WTC11 (cell line): ENCODE measurements around the gene ICA1L. TPM values are rescaled to one million over a fixed set of nuclear protein-coding genes. Genes with fewer than 3 reads are reported as not detected.

Experiments
- ATAC-seq: fragments of 200-7000 bp; cut with Tn5 transposase; 2 replicates; pipeline ENCODE4 v1.10.0; 2021; ENCODE audit warnings: mild to moderate bottlenecking, moderate library complexity
- CTCF ChIA-PET: fragments of 300-600 bp; sonication (Branson Sonifier 250); formaldehyde crosslinking; loops from one replicate; lab custom pipeline; 2021; ENCODE audit warnings: antibody characterized with exemption; lab: Charles Lee
- POLR2A ChIA-PET: fragments of 350-600 bp; sonication (Branson Sonifier 250); formaldehyde crosslinking; loops from one replicate; lab custom pipeline; 2021; ENCODE audit warnings: antibody characterized with exemption; lab: Charles Lee
- DNase-seq: peaks from one replicate; pipeline ENCODE4 v3.0.0; 2021; ENCODE audit warnings: low spot score
- H3K27ac Mint-ChIP-seq: 2 replicates; pipeline ENCODE4 v1.8.0; 2021; ENCODE audit warnings: mixed read lengths
- H3K27me3 Mint-ChIP-seq: 2 replicates; pipeline ENCODE4 v1.8.0; 2021; ENCODE audit warnings: low read depth, mild to moderate bottlenecking, moderate library complexity, mixed read lengths
- H3K36me3 Mint-ChIP-seq: 2 replicates; pipeline ENCODE4 v1.8.0; 2021; ENCODE audit warnings: mixed read lengths
- H3K4me1 Mint-ChIP-seq: 2 replicates; pipeline ENCODE4 v1.8.0; 2022; ENCODE audit warnings: mixed read lengths
- H3K4me3 Mint-ChIP-seq: 2 replicates; pipeline ENCODE4 v1.8.0; 2021; ENCODE audit warnings: mild to moderate bottlenecking, moderate library complexity, mixed read lengths
- H3K9me3 Mint-ChIP-seq: 2 replicates; pipeline ENCODE4 v1.8.0; 2021; ENCODE audit warnings: mixed read lengths
- AR ChIP-seq: fragments of 250-450 bp; sonication (Bioruptor Pico); IDR thresholded peaks from 2 replicates; pipeline ENCODE4 v1.9.0; 2021; ENCODE audit warnings: mild to moderate bottlenecking
- ATF1 ChIP-seq: sonication (generic); formaldehyde crosslinking; IDR thresholded peaks from 2 replicates; pipeline ENCODE4 v1.8.1; 2023; ENCODE audit warnings: mild to moderate bottlenecking, moderate library complexity, missing genetic modification reagents
- CBFB ChIP-seq: sonication (generic); formaldehyde crosslinking; IDR thresholded peaks from 2 replicates; pipeline ENCODE4 v1.8.1; 2022; ENCODE audit warnings: mild to moderate bottlenecking, low read depth, missing genetic modification reagents
- EMX1 ChIP-seq: fragments of 250-450 bp; sonication (Bioruptor Pico); IDR thresholded peaks from 2 replicates; pipeline ENCODE4 v1.8.0; 2021; ENCODE audit warnings: mild to moderate bottlenecking
- ESRRA ChIP-seq: sonication (generic); formaldehyde crosslinking; IDR thresholded peaks from 2 replicates; pipeline ENCODE4 v1.8.1; 2022; ENCODE audit warnings: mild to moderate bottlenecking, missing genetic modification reagents, borderline replicate concordance
- FOXJ3 ChIP-seq: sonication (generic); formaldehyde crosslinking; IDR thresholded peaks from 2 replicates; pipeline ENCODE4 v1.9.0; 2021; ENCODE audit warnings: missing genetic modification reagents, mild to moderate bottlenecking, borderline replicate concordance
- FOXK1 ChIP-seq: sonication (generic); formaldehyde crosslinking; IDR thresholded peaks from 2 replicates; pipeline ENCODE4 v1.8.0; 2022; ENCODE audit warnings: mild to moderate bottlenecking, moderate library complexity, missing genetic modification reagents
- MAX ChIP-seq: sonication (generic); formaldehyde crosslinking; IDR thresholded peaks from 2 replicates; pipeline ENCODE4 v1.8.0; 2022; ENCODE audit warnings: mild to moderate bottlenecking, missing genetic modification reagents
- NFE2L1 ChIP-seq: sonication (generic); formaldehyde crosslinking; IDR thresholded peaks from 2 replicates; pipeline ENCODE4 v1.8.1; 2023; ENCODE audit warnings: missing genetic modification reagents
- OVOL2 ChIP-seq: fragments of 250-450 bp; sonication (Bioruptor Pico); IDR thresholded peaks from 2 replicates; pipeline ENCODE4 v1.9.0; 2021; ENCODE audit warnings: mild to moderate bottlenecking, borderline replicate concordance
- RELA ChIP-seq: sonication (generic); formaldehyde crosslinking; IDR thresholded peaks from 2 replicates; pipeline ENCODE4 v1.8.1; 2022; ENCODE audit warnings: missing genetic modification reagents, mild to moderate bottlenecking, borderline replicate concordance
- RORB ChIP-seq: fragments of 250-450 bp; sonication (Bioruptor Pico); IDR thresholded peaks from 2 replicates; pipeline ENCODE4 v1.9.0; 2021; ENCODE audit warnings: mild to moderate bottlenecking
- TEAD4 ChIP-seq: sonication (generic); formaldehyde crosslinking; IDR thresholded peaks from 2 replicates; pipeline ENCODE4 v1.8.0; 2022; ENCODE audit warnings: mild to moderate bottlenecking, missing genetic modification reagents
- USF2 ChIP-seq: sonication (generic); formaldehyde crosslinking; IDR thresholded peaks from 2 replicates; pipeline ENCODE4 v1.8.1; 2023; ENCODE audit warnings: mild to moderate bottlenecking, missing genetic modification reagents, moderate library complexity
- ZNF121 ChIP-seq: sonication (generic); formaldehyde crosslinking; IDR thresholded peaks from 2 replicates; pipeline ENCODE4 v1.8.0; 2023; ENCODE audit warnings: missing genetic modification reagents
- ZNF219 ChIP-seq: sonication (generic); formaldehyde crosslinking; IDR thresholded peaks from 2 replicates; pipeline ENCODE4 v1.8.0; 2023; ENCODE audit warnings: missing genetic modification reagents, mild to moderate bottlenecking, borderline replicate concordance
- ZNF232 ChIP-seq: sonication (generic); formaldehyde crosslinking; IDR thresholded peaks from 2 replicates; pipeline ENCODE4 v1.8.0; 2022; ENCODE audit warnings: mild to moderate bottlenecking, missing genetic modification reagents
- ZNF671 ChIP-seq: fragments of 250-450 bp; sonication (Bioruptor Pico); IDR thresholded peaks from 2 replicates; pipeline ENCODE4 v1.8.0; 2021; ENCODE audit warnings: mild to moderate bottlenecking
- total RNA-seq: library from RNA; stranded (reverse); gene quantifications from 3 replicates; pipeline ENCODE4 v1.2.3, GENCODE V29; 2021
- TF ChIP-seq, protein P1 (sequence below): sonication (generic); formaldehyde crosslinking; conservative IDR thresholded peaks from 2 replicates; pipeline ENCODE4 v1.8.1; 2023; ENCODE audit warnings: mild to moderate bottlenecking, low read depth, missing genetic modification reagents, moderate library complexity
- TF ChIP-seq, protein P2 (sequence below): fragments of 250-450 bp; sonication (Bioruptor Pico); IDR thresholded peaks from 2 replicates; pipeline ENCODE4 v1.8.0; 2021; ENCODE audit warnings: mild to moderate bottlenecking
- TF ChIP-seq, protein P3 (sequence below): sonication (generic); formaldehyde crosslinking; IDR thresholded peaks from 2 replicates; pipeline ENCODE4 v1.8.1; 2022; ENCODE audit warnings: missing genetic modification reagents, borderline replicate concordance
- TF ChIP-seq, protein P4 (sequence below): sonication (generic); formaldehyde crosslinking; IDR thresholded peaks from 2 replicates; pipeline ENCODE4 v1.8.0; 2022; ENCODE audit warnings: mild to moderate bottlenecking, missing genetic modification reagents

ICA1L gene
- total RNA-seq, 1 experiment from 2014 or later, result 3.1 TPM

DNA sequence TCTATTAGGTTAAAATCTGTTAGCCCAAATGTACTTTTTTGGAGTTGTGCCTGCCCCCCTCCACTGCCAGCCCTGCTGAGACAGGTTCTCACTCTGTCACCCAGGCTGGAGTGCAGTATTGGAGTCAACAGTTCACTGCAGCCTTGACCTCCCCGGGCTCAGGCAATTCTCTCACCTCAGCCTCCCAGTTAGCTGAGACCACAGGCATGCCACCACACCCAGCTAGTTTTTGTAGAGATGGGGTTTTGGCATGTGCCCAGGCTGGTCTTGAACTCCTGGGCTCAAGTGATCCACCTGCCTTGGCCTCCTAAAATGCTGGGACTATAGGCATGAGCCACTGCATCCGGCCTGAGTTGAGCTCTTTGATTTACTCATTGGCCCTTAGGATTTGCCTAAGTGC lies 110.7 kb downstream of the ICA1L start:
- ATAC-seq (no peak), DNase-seq (no peak)
- Mint-ChIP-seq H3K36me3 (peaks cover 23% of the 10 kb centered on the region), H3K27me3 (no peaks in the 10 kb centered on the region), H3K4me3 (no peak overlapping the region), H3K4me1 (no peaks in the 10 kb centered on the region), H3K27ac (no peak overlapping the region), H3K9me3 (no peaks in the 10 kb centered on the region)
- ChIA-PET CTCF (no interaction called here), POLR2A (no interaction called here)
- TF ChIP-seq CBFB (CRISPR knock-in tag) (no peak), ZNF232 (CRISPR knock-in tag) (no peak), ESRRA (CRISPR knock-in tag) (no peak), ZNF121 (CRISPR knock-in tag) (no peak), ZNF219 (CRISPR knock-in tag) (no peak), ATF1 (CRISPR knock-in tag) (no peak), FOXK1 (CRISPR knock-in tag) (no peak), USF2 (no peak), NFE2L1 (CRISPR knock-in tag) (no peak), FOXJ3 (CRISPR knock-in tag) (no peak), OVOL2 (CRISPR knock-in tag) (no peak), RORB (CRISPR knock-in tag) (no peak)
- TF ChIP-seq, protein P1, sequence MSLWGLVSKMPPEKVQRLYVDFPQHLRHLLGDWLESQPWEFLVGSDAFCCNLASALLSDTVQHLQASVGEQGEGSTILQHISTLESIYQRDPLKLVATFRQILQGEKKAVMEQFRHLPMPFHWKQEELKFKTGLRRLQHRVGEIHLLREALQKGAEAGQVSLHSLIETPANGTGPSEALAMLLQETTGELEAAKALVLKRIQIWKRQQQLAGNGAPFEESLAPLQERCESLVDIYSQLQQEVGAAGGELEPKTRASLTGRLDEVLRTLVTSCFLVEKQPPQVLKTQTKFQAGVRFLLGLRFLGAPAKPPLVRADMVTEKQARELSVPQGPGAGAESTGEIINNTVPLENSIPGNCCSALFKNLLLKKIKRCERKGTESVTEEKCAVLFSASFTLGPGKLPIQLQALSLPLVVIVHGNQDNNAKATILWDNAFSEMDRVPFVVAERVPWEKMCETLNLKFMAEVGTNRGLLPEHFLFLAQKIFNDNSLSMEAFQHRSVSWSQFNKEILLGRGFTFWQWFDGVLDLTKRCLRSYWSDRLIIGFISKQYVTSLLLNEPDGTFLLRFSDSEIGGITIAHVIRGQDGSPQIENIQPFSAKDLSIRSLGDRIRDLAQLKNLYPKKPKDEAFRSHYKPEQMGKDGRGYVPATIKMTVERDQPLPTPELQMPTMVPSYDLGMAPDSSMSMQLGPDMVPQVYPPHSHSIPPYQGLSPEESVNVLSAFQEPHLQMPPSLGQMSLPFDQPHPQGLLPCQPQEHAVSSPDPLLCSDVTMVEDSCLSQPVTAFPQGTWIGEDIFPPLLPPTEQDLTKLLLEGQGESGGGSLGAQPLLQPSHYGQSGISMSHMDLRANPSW (CRISPR knock-in tag), result no peak
- TF ChIP-seq, protein P2, sequence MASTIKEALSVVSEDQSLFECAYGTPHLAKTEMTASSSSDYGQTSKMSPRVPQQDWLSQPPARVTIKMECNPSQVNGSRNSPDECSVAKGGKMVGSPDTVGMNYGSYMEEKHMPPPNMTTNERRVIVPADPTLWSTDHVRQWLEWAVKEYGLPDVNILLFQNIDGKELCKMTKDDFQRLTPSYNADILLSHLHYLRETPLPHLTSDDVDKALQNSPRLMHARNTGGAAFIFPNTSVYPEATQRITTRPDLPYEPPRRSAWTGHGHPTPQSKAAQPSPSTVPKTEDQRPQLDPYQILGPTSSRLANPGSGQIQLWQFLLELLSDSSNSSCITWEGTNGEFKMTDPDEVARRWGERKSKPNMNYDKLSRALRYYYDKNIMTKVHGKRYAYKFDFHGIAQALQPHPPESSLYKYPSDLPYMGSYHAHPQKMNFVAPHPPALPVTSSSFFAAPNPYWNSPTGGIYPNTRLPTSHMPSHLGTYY (CRISPR knock-in tag), result no peak

- ATAC-seq, result no peak
- POLR2A ChIA-PET, result interaction anchor here (0.6 kb wide), 1 partner anchor 35 kb away, joined by 3 read pairs; no protein-coding TSS in a partner anchor
- CTCF ChIA-PET, result no interaction called here
- TF ChIP-seq TEAD4 (CRISPR knock-in tag) (no peak), USF2 (no peak), RELA (no peak), ZNF671 (CRISPR knock-in tag) (no peak), EMX1 (no peak), ESRRA (CRISPR knock-in tag) (no peak), OVOL2 (CRISPR knock-in tag) (no peak), FOXK1 (CRISPR knock-in tag) (no peak), AR (CRISPR knock-in tag) (no peak), MAX (no peak)
- TF ChIP-seq, protein P3, sequence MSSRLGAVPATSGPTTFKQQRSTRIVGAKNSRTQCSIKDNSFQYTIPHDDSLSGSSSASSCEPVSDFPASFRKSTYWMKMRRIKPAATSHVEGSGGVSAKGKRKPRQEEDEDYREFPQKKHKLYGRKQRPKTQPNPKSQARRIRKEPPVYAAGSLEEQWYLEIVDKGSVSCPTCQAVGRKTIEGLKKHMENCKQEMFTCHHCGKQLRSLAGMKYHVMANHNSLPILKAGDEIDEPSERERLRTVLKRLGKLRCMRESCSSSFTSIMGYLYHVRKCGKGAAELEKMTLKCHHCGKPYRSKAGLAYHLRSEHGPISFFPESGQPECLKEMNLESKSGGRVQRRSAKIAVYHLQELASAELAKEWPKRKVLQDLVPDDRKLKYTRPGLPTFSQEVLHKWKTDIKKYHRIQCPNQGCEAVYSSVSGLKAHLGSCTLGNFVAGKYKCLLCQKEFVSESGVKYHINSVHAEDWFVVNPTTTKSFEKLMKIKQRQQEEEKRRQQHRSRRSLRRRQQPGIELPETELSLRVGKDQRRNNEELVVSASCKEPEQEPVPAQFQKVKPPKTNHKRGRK (CRISPR knock-in tag), result no peak
- TF ChIP-seq, protein P4, sequence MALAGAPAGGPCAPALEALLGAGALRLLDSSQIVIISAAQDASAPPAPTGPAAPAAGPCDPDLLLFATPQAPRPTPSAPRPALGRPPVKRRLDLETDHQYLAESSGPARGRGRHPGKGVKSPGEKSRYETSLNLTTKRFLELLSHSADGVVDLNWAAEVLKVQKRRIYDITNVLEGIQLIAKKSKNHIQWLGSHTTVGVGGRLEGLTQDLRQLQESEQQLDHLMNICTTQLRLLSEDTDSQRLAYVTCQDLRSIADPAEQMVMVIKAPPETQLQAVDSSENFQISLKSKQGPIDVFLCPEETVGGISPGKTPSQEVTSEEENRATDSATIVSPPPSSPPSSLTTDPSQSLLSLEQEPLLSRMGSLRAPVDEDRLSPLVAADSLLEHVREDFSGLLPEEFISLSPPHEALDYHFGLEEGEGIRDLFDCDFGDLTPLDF (CRISPR knock-in tag), result no peak
These were observed 113.0 kb downstream of the ICA1L start for GRCh38 chr2:202758604-202759003.

More at GRCh38 chr2:202758604-202759003, 113.0 kb downstream of the ICA1L start:
- no peaks in the 10 kb centered on the region for H3K4me1 Mint-ChIP-seq
- H3K27ac Mint-ChIP-seq, result no peak overlapping the region
- peaks cover 6% of the 10 kb centered on the region for H3K9me3 Mint-ChIP-seq
- no peak overlapping the region for H3K4me3 Mint-ChIP-seq
- H3K36me3 Mint-ChIP-seq, result peaks cover 24% of the 10 kb centered on the region
- no peak for DNase-seq
- no peaks in the 10 kb centered on the region for H3K27me3 Mint-ChIP-seq
